IMR-90 (cell line): ENCODE data around the gene PLD1. TPM values are rescaled to one million over a fixed set of nuclear protein-coding genes. Genes with fewer than 3 reads are reported as not detected.

ENCODE experiments used
- ATAC-seq: fragments of 200-7000 bp; cut with Tn5 transposase; 2 replicates; pipeline ENCODE4 v1.9.1; 2020; ENCODE audit warnings: low read depth, mild to moderate bottlenecking, moderate library complexity
- BruUV-seq: library from RNA; stranded (reverse); fragments of 400-500 nt; replicated peaks from 2 replicates; lab custom pipeline; 2021; lab: Mats Ljungman, UMichigan
- CTCF ChIA-PET: fragments of 300-600 bp; formaldehyde crosslinking; extraction: SDS; loops from one replicate; lab custom pipeline; 2021; ENCODE audit warnings: antibody characterized with exemption; lab: Yijun Ruan, JAX
- POLR2A ChIA-PET: fragments of 300-600 bp; sonication (Branson Sonifier 250); formaldehyde crosslinking; loops from one replicate; lab custom pipeline; 2022; ENCODE audit warnings: antibody characterized with exemption; ENCODE audit not compliant: unreplicated experiment; lab: Charles Lee
- DNase-seq: peaks from one replicate; pipeline ENCODE4 v3.0.0; 2013
- H2AFZ ChIP-seq: replicated peaks from 2 replicates; pipeline ENCODE3; 2013; ENCODE audit warnings: low read length, mild to moderate bottlenecking; ENCODE audit not compliant: poor library complexity
- H2AK5ac ChIP-seq: 2 replicates; pipeline ENCODE4 v1.6.1; 2013; ENCODE audit warnings: low read depth, low read length, inconsistent platforms
- H2AK9ac ChIP-seq: replicated peaks from 2 replicates; pipeline ENCODE3; 2013; ENCODE audit warnings: mild to moderate bottlenecking, low read depth, low read length, moderate library complexity; ENCODE audit not compliant: poor library complexity
- H2BK120ac ChIP-seq: 2 replicates; pipeline ENCODE4 v1.6.1; 2013; ENCODE audit warnings: low read depth, low read length, inconsistent platforms
- H2BK15ac ChIP-seq: 3 replicates; pipeline ENCODE4 v1.6.1; 2013; ENCODE audit warnings: low read depth, low read length, inconsistent platforms
- H2BK20ac ChIP-seq: 2 replicates; pipeline ENCODE4 v1.6.1; 2013; ENCODE audit warnings: low read depth, mild to moderate bottlenecking, inconsistent platforms, low read length, moderate library complexity
- H2BK5ac ChIP-seq: 2 replicates; pipeline ENCODE4 v1.6.1; 2013; ENCODE audit warnings: mild to moderate bottlenecking, low read depth, low read length, inconsistent platforms; ENCODE audit not compliant: poor library complexity, severe bottlenecking
- H3K14ac ChIP-seq: replicated peaks from 2 replicates; pipeline ENCODE4 v1.6.1; 2013; ENCODE audit warnings: low read depth, low read length, inconsistent platforms
- H3K18ac ChIP-seq: 2 replicates; pipeline ENCODE4 v1.6.1; 2013; ENCODE audit warnings: low read depth, low read length, control low read depth
- H3K23ac ChIP-seq: 2 replicates; pipeline ENCODE4 v1.6.1; 2013; ENCODE audit warnings: low read depth, low read length, inconsistent platforms
- H3K27ac ChIP-seq: 2 replicates; pipeline ENCODE4 v1.5.1; 2013; ENCODE audit warnings: mild to moderate bottlenecking, control low read depth, low read length; ENCODE audit not compliant: insufficient read depth
- H3K27me3 ChIP-seq: 2 replicates; pipeline ENCODE4 v1.6.1; 2013; ENCODE audit warnings: low read length; ENCODE audit not compliant: control insufficient read depth, insufficient read depth
- H3K36me3 ChIP-seq: 2 replicates; pipeline ENCODE4 v1.6.1; 2013; ENCODE audit warnings: low read length, mixed read lengths; ENCODE audit not compliant: control insufficient read depth, insufficient read depth
- H3K4ac ChIP-seq: 2 replicates; pipeline ENCODE4 v1.6.1; 2013; ENCODE audit warnings: low read depth, low read length, inconsistent platforms
- H3K4me1 ChIP-seq: 2 replicates; pipeline ENCODE4 v1.6.1; 2013; ENCODE audit warnings: low read length, mixed read lengths; ENCODE audit not compliant: control insufficient read depth, insufficient read depth
- H3K4me2 ChIP-seq: 2 replicates; pipeline ENCODE4 v1.6.1; 2013; ENCODE audit warnings: low read depth, mild to moderate bottlenecking, control low read depth, low read length, moderate library complexity
- H3K4me3 ChIP-seq: 2 replicates; pipeline ENCODE4 v1.5.1; 2013; ENCODE audit warnings: low read depth, mild to moderate bottlenecking, control low read depth, low read length, moderate library complexity; ENCODE audit not compliant: insufficient read depth
- H3K56ac ChIP-seq: 2 replicates; pipeline ENCODE4 v1.6.1; 2013; ENCODE audit warnings: low read length, inconsistent platforms; ENCODE audit not compliant: insufficient read depth; ENCODE audit errors: extremely low read depth
- H3K79me1 ChIP-seq, 2 experiments: 2 replicates each; pipeline ENCODE4 v1.6.1; 2013; ENCODE audit warnings: low read length in 2 of 2, inconsistent platforms in 1 of 2, low read depth in 1 of 2
- H3K9ac ChIP-seq: 2 replicates; pipeline ENCODE4 v1.6.1; 2013; ENCODE audit warnings: low read depth, low read length, control low read depth
- H3K9me1 ChIP-seq: 2 replicates; pipeline ENCODE4 v1.6.1; 2013; ENCODE audit warnings: low read length, inconsistent platforms; ENCODE audit not compliant: insufficient read depth
- H3K9me3 ChIP-seq: 2 replicates; pipeline ENCODE4 v1.6.1; 2013; ENCODE audit warnings: low read length; ENCODE audit not compliant: control insufficient read depth, insufficient read depth
- H4K20me1 ChIP-seq: 2 replicates; pipeline ENCODE4 v1.6.1; 2013; ENCODE audit warnings: low read length, inconsistent platforms; ENCODE audit not compliant: insufficient read depth
- H4K5ac ChIP-seq: 2 replicates; pipeline ENCODE4 v1.6.1; 2013; ENCODE audit warnings: mild to moderate bottlenecking, low read depth, low read length, control low read depth
- H4K8ac ChIP-seq, 2 experiments: 2 replicates each; pipeline ENCODE4 v1.6.1; 2013; ENCODE audit warnings: low read depth in 2 of 2, low read length in 2 of 2, control low read depth in 1 of 2, inconsistent platforms in 1 of 2
- H4K91ac ChIP-seq: 2 replicates; pipeline ENCODE4 v1.6.1; 2013; ENCODE audit warnings: low read depth, low read length, inconsistent platforms; ENCODE audit not compliant: insufficient read depth
- FOS ChIP-seq: fragments of 150-350 bp; IDR thresholded peaks from 2 replicates; pipeline ENCODE4 v1.6.1; 2016; ENCODE audit warnings: low read depth, low read length
- RAD21 ChIP-seq: IDR thresholded peaks from 2 replicates; pipeline ENCODE4 v1.6.1; 2012; ENCODE audit warnings: low read length, improper control_type of control experiment
- RCOR1 ChIP-seq: IDR thresholded peaks from 2 replicates; pipeline ENCODE4 v1.6.1; 2012; ENCODE audit warnings: mild to moderate bottlenecking, low read length, improper control_type of control experiment; ENCODE audit not compliant: insufficient replicate concordance
- USF2 ChIP-seq: fragments of 150-350 bp; IDR thresholded peaks from 2 replicates; pipeline ENCODE4 v1.6.1; 2017; ENCODE audit warnings: mild to moderate bottlenecking, antibody characterized with exemption, low read length, low read depth
- WGBS, 2 experiments: methylation state at CpG; one replicate each; pipeline versions ENCODE4 v1.1.5 to v1.1.7; 2013; ENCODE audit warnings: missing lambda C conversion rate in 2 of 2; ENCODE audit not compliant: insufficient read length in 1 of 2; ENCODE audit errors: extremely low coverage in 2 of 2; 5-methylcytosine and 5-hydroxymethylcytosine counted together
- dilution Hi-C: fragments of 300-500 bp; cut with HindIII; formaldehyde crosslinking; loops from one replicate; pipeline ENCODE4 v1.14.3; 2018; ENCODE audit warnings: low sequenced_read_pairs; ENCODE audit not compliant: unreplicated experiment
- in situ Hi-C: fragments of 300-500 bp; cut with MboI; formaldehyde crosslinking; loops from 3 replicates; pipeline ENCODE4 v1.14.3; 2019; ENCODE audit warnings: low sequenced_read_pairs, inconsistent platforms, mixed read lengths
- intact Hi-C: fragments of 100-400 bp; cut with micrococcal nuclease; formaldehyde crosslinking; loops from 2 replicates; pipeline ENCODE4 v1.10.0; 2022
- polyA plus RNA-seq, 3 experiments: library from polyadenylated mRNA; depleted of rRNA; stranded (reverse); fragments of >200 nt; gene quantifications; 2 replicates each; pipeline ENCODE4 v1.2.3, GENCODE V29; 2012; ENCODE audit warnings: low replicate concordance in 1 of 3
- total RNA-seq: library from RNA; depleted of rRNA; stranded (reverse); fragments of >200 nt; gene quantifications from 2 replicates; pipeline ENCODE4 v1.2.3, GENCODE V29; 2012

Gene PLD1
- total and polyA plus RNA-seq, 2 of the 4 experiments (the other 2 are of a cell fraction), result 3.3 to 9.7 TPM

- H4K8ac ChIP-seq, result no peak overlapping the region
- 80% methylated on average over 1 of the region's 6 CpGs; no CpG with 5 or more reads in 1 of the 2 experiments for WGBS, 2 experiments
- H2BK120ac ChIP-seq, result no peak overlapping the region
- H2AFZ ChIP-seq, result no peak overlapping the region
- no peak overlapping the region for H2BK5ac ChIP-seq
- no peaks in the 10 kb centered on the region for H3K4me1 ChIP-seq
- CTCF ChIA-PET, result no interaction called here
- peaks cover 4% of the 10 kb centered on the region for H3K36me3 ChIP-seq
- H3K14ac ChIP-seq, result no peak overlapping the region
- no peak overlapping the region for H3K4me2 ChIP-seq
- no peak for TF ChIP-seq RAD21
- TF ChIP-seq RCOR1, result no peak
- no peak for TF ChIP-seq USF2
- TF ChIP-seq FOS, result no peak
- no peaks in the 10 kb centered on the region for H3K79me1 ChIP-seq
- no peak overlapping the region for H2AK9ac ChIP-seq
- no peak overlapping the region for H3K4me3 ChIP-seq
- H3K27ac ChIP-seq, result no peak overlapping the region
- intact Hi-C loops, result no loop called here
- no peaks in the 10 kb centered on the region for H3K9me1 ChIP-seq
- DNase-seq (no peak), ATAC-seq (no peak)
- no peak overlapping the region for H2BK20ac ChIP-seq
- H2BK15ac ChIP-seq, result no peak overlapping the region
- no peak overlapping the region for H3K9ac ChIP-seq
- H3K27me3 ChIP-seq, result no peaks in the 10 kb centered on the region; the same call in 1 of the 2 replicates
- BruUV-seq, result no TSS peak
- POLR2A ChIA-PET, result no interaction called here
- H2AK5ac ChIP-seq, result no peak overlapping the region
- H3K23ac ChIP-seq, result no peak overlapping the region
- no peaks in the 10 kb centered on the region for H3K9me3 ChIP-seq
- no peak overlapping the region for H3K56ac ChIP-seq
- H3K18ac ChIP-seq, result no peak overlapping the region
- H4K20me1 ChIP-seq, result no peaks in the 10 kb centered on the region
- H4K5ac ChIP-seq, result no peak overlapping the region
- dilution Hi-C loops, result no loop called here
- in situ Hi-C loops, result no loop called here
- H4K91ac ChIP-seq, result no peak overlapping the region
- H3K4ac ChIP-seq, result no peak overlapping the region
Measured at GRCh38 chr3:171600030-171600429, 210.3 kb downstream of the PLD1 start.
